HepG2 (cell line): ENCODE data around the gene EIF4G1. TPM values are rescaled to one million over a fixed set of nuclear protein-coding genes. Genes with fewer than 3 reads are reported as not detected.

Experiments
- AKAP8 ChIP-seq: sonication (generic); formaldehyde crosslinking; IDR thresholded peaks from 2 replicates; pipeline ENCODE4 v1.5.1; 2020; ENCODE audit warnings: mild to moderate bottlenecking, missing genetic modification reagents
- ATF5 ChIP-seq: sonication (generic); formaldehyde crosslinking; IDR thresholded peaks from 2 replicates; pipeline ENCODE4 v1.4.0; 2020; ENCODE audit warnings: mild to moderate bottlenecking, low read depth, missing genetic modification reagents
- HIC2 ChIP-seq: sonication (generic); formaldehyde crosslinking; IDR thresholded peaks from 2 replicates; pipeline ENCODE4 v1.9.0; 2022; ENCODE audit warnings: low read depth, missing genetic modification reagents
- HINFP ChIP-seq: sonication (generic); formaldehyde crosslinking; IDR thresholded peaks from 2 replicates; pipeline ENCODE4 v1.4.0; 2020; ENCODE audit warnings: low read depth, mild to moderate bottlenecking, missing genetic modification reagents
- RBM22 ChIP-seq: fragments of 200-400 bp; formaldehyde crosslinking; optimal IDR thresholded peaks from 2 replicates; pipeline ENCODE3; 2017; ENCODE audit warnings: mild to moderate bottlenecking, low read length, moderate library complexity
- RNF2 ChIP-seq: fragments of 450-650 bp; conservative IDR thresholded peaks from 2 replicates; pipeline ENCODE4 v1.6.1; 2016; ENCODE audit warnings: low read depth
- SMAD1 ChIP-seq: sonication (generic); formaldehyde crosslinking; IDR thresholded peaks from 2 replicates; pipeline ENCODE4 v1.4.0; 2020; ENCODE audit warnings: missing genetic modification reagents, low read depth, mild to moderate bottlenecking, borderline replicate concordance
- TEAD2 ChIP-seq: sonication (generic); formaldehyde crosslinking; IDR thresholded peaks from 2 replicates; pipeline ENCODE4 v1.9.0; 2021; ENCODE audit warnings: missing genetic modification reagents
- TOE1 ChIP-seq: sonication (generic); formaldehyde crosslinking; IDR thresholded peaks from 2 replicates; pipeline ENCODE4 v1.4.0; 2020; ENCODE audit warnings: mild to moderate bottlenecking, missing genetic modification reagents
- ZNF329 ChIP-seq: sonication (generic); formaldehyde crosslinking; IDR thresholded peaks from 2 replicates; pipeline ENCODE4 v1.9.0; 2021; ENCODE audit warnings: low read depth, mild to moderate bottlenecking, missing genetic modification reagents
- ZNF430 ChIP-seq: sonication (generic); formaldehyde crosslinking; IDR thresholded peaks from 2 replicates; pipeline ENCODE4 v1.9.0; 2021; ENCODE audit warnings: mild to moderate bottlenecking, missing genetic modification reagents
- ZNF567 ChIP-seq: sonication (generic); formaldehyde crosslinking; IDR thresholded peaks from 2 replicates; pipeline ENCODE4 v1.8.1; 2023; ENCODE audit warnings: mild to moderate bottlenecking, missing genetic modification reagents, borderline replicate concordance
- ZNF598 ChIP-seq: sonication (generic); formaldehyde crosslinking; IDR thresholded peaks from 2 replicates; pipeline ENCODE4 v1.5.1; 2020; ENCODE audit warnings: mild to moderate bottlenecking, missing genetic modification reagents, borderline replicate concordance
- ZNF605 ChIP-seq: sonication (generic); formaldehyde crosslinking; IDR thresholded peaks from 2 replicates; pipeline ENCODE4 v1.8.0; 2022; ENCODE audit warnings: mild to moderate bottlenecking, missing genetic modification reagents
- ZNF644 ChIP-seq: IDR thresholded peaks from 2 replicates; pipeline ENCODE4 v1.6.1; 2016; ENCODE audit warnings: low read depth
- ZNF710 ChIP-seq: sonication (generic); formaldehyde crosslinking; IDR thresholded peaks from 2 replicates; pipeline ENCODE4 v1.5.0; 2020; ENCODE audit warnings: mild to moderate bottlenecking, missing genetic modification reagents, borderline replicate concordance
- ZNF788 ChIP-seq: sonication (generic); formaldehyde crosslinking; IDR thresholded peaks from 2 replicates; pipeline ENCODE4 v1.5.0; 2020; ENCODE audit warnings: mild to moderate bottlenecking, missing genetic modification reagents, borderline replicate concordance
- ZSCAN31 ChIP-seq: sonication (generic); formaldehyde crosslinking; IDR thresholded peaks from 2 replicates; pipeline ENCODE4 v1.5.0; 2020; ENCODE audit warnings: low read depth, mild to moderate bottlenecking, missing genetic modification reagents
- polyA plus RNA-seq, 8 experiments: library from polyadenylated mRNA; depleted of rRNA in 3 of 8; stranded (reverse) in 7 of 8; unstranded in 1 of 8; fragments of >200 nt; fragmentation: Illumina TruSeq in 4 of 8; extraction: Trizol in 4 of 8; gene quantifications; 2 replicates each; pipeline versions ENCODE4 v1.2.1 to v1.2.3, GENCODE V29; 2011 to 2016; ENCODE audit warnings: low read depth in 4 of 8, missing spikeins in 1 of 8, mixed read lengths in 1 of 8; ENCODE audit not compliant: insufficient read depth in 1 of 8
- total RNA-seq, 5 experiments: library from RNA; depleted of rRNA; stranded (reverse); fragments of >200 nt; fragmentation: Illumina TruSeq; extraction: Trizol; gene quantifications; 2 replicates each; pipeline ENCODE4 v1.2.3, GENCODE V29; 2016; ENCODE audit warnings: low read depth in 1 of 5
- TF ChIP-seq, protein P1 (sequence below): sonication (generic); formaldehyde crosslinking; IDR thresholded peaks from 2 replicates; pipeline ENCODE4; 2020; ENCODE audit warnings: missing genetic modification reagents, mild to moderate bottlenecking, borderline replicate concordance

Gene EIF4G1
- total and polyA plus RNA-seq, 2 of the 13 experiments (the other 11 are each of a cell fraction or from before 2014, with no cell fraction given): 208 to 213 TPM

- peak; percentile 99 for TF ChIP-seq AKAP8
- TF ChIP-seq HIC2 (CRISPR knock-in tag): peak; percentile 96
- peak; percentile 63; the same call in 1 of the 2 replicates for TF ChIP-seq ZNF567
- 0 out of 2 replicates have a peak, but pooled peaks have one; percentile 90 for TF ChIP-seq SMAD1
- TF ChIP-seq ZNF430 (CRISPR knock-in tag): peak; percentile 73; the same call in 1 of the 2 replicates
- peak; percentile 82 for TF ChIP-seq ZSCAN31 (CRISPR knock-in tag)
- TF ChIP-seq, protein P1, sequence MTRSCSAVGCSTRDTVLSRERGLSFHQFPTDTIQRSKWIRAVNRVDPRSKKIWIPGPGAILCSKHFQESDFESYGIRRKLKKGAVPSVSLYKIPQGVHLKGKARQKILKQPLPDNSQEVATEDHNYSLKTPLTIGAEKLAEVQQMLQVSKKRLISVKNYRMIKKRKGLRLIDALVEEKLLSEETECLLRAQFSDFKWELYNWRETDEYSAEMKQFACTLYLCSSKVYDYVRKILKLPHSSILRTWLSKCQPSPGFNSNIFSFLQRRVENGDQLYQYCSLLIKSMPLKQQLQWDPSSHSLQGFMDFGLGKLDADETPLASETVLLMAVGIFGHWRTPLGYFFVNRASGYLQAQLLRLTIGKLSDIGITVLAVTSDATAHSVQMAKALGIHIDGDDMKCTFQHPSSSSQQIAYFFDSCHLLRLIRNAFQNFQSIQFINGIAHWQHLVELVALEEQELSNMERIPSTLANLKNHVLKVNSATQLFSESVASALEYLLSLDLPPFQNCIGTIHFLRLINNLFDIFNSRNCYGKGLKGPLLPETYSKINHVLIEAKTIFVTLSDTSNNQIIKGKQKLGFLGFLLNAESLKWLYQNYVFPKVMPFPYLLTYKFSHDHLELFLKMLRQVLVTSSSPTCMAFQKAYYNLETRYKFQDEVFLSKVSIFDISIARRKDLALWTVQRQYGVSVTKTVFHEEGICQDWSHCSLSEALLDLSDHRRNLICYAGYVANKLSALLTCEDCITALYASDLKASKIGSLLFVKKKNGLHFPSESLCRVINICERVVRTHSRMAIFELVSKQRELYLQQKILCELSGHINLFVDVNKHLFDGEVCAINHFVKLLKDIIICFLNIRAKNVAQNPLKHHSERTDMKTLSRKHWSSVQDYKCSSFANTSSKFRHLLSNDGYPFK (CRISPR knock-in tag): peak; percentile 80
- TF ChIP-seq HINFP (CRISPR knock-in tag): peak; percentile 67; the same call in 1 of the 2 replicates
- TF ChIP-seq RBM22: peak; percentile 63
- peak; percentile 38; the same call in 1 of the 2 replicates for TF ChIP-seq TOE1 (CRISPR knock-in tag)
- no peak for TF ChIP-seq TEAD2
- TF ChIP-seq RNF2: peak; percentile 81
- TF ChIP-seq ZNF605 (CRISPR knock-in tag): peak; percentile 90; the same call in 1 of the 2 replicates
- no peak for TF ChIP-seq ZNF644 (CRISPR knock-in tag)
- TF ChIP-seq ZNF788 (CRISPR knock-in tag): peak; percentile 40; the same call in 1 of the 2 replicates
- peak; percentile 80; the same call in 1 of the 2 replicates for TF ChIP-seq ATF5
- 0 out of 2 replicates have a peak, but pooled peaks have one; percentile 73 for TF ChIP-seq ZNF329 (CRISPR knock-in tag)
- peak; percentile 76 for TF ChIP-seq ZNF710 (CRISPR knock-in tag)
- peak; percentile 62; the same call in 1 of the 2 replicates for TF ChIP-seq ZNF598 (CRISPR knock-in tag)
Measured at GRCh38 chr3:184362668-184363546, 48.5 kb downstream of the EIF4G1 start (continued).
